ENCODE results near the gene CC2D1A.

- TF ChIP-seq CTCF (IDR thresholded peaks at IDR 0.05) (no peak), EP300 (IDR thresholded peaks at IDR 0.05) (no peak)
These were observed 68.1 kb downstream of the CC2D1A start for GRCh38 chr19:13974073-13974472.

All from tibial nerve (tissue), 4 donors.